HL-60/S4 (cell line): ENCODE data around the gene TIPARP.
"Not testable (repeated sequence)": the region's sequence is repeated elsewhere in the genome, so short reads cannot be mapped to it uniquely, and the experiment has no call there.

Experiments used
- in situ Hi-C: fragments of 300-500 bp; cut with MboI; formaldehyde crosslinking; loops from 2 replicates; pipeline ENCODE4 v1.14.3; 2022; ENCODE audit warnings: low sequenced_read_pairs

Gene TIPARP

GRCh38 chr3:156734661-156735060, 60.3 kb downstream of the TIPARP start:
- in situ Hi-C loops = not testable (repeated sequence)

- in situ Hi-C loops = no loop called here
Observed at GRCh38 chr3:156735471-156735870, 61.1 kb downstream of the TIPARP start.

- in situ Hi-C loops = not testable (repeated sequence)
Observed at GRCh38 chr3:156737049-156737448, 62.7 kb downstream of the TIPARP start.

- in situ Hi-C loops = no loop called here
Observed at GRCh38 chr3:156738251-156738650, 63.9 kb downstream of the TIPARP start.

- in situ Hi-C loops = no loop called here
Observed at GRCh38 chr3:156739976-156740375, 65.6 kb downstream of the TIPARP start.

GRCh38 chr3:156740581-156740980, 66.2 kb downstream of the TIPARP start:
- in situ Hi-C loops = not testable (repeated sequence)

GRCh38 chr3:156741935-156742334, 67.5 kb downstream of the TIPARP start:
- in situ Hi-C loops = no loop called here

- in situ Hi-C loops = no loop called here
Observed at GRCh38 chr3:156742401-156742800, 68.0 kb downstream of the TIPARP start.

- in situ Hi-C loops = no loop called here
Observed at GRCh38 chr3:156743859-156744258, 69.5 kb downstream of the TIPARP start.

- in situ Hi-C loops = no loop called here
Observed at GRCh38 chr3:156744631-156745030, 70.2 kb downstream of the TIPARP start.

GRCh38 chr3:156745766-156746165, 71.4 kb downstream of the TIPARP start:
- in situ Hi-C loops = no loop called here

GRCh38 chr3:156747046-156747445, 72.7 kb downstream of the TIPARP start:
- in situ Hi-C loops = no loop called here

GRCh38 chr3:156749244-156749643, 74.9 kb downstream of the TIPARP start:
- in situ Hi-C loops = no loop called here

- in situ Hi-C loops = no loop called here
Observed at GRCh38 chr3:156750191-156750873, 75.9 kb downstream of the TIPARP start.

GRCh38 chr3:156750874-156751245, 76.5 kb downstream of the TIPARP start:
- in situ Hi-C loops = no loop called here

- in situ Hi-C loops = no loop called here
Observed at GRCh38 chr3:156751461-156752025, 77.2 kb downstream of the TIPARP start.
